B cell (primary cell): Measurements from ENCODE around the gene ITGB1BP1. TPM values are rescaled to one million over a fixed set of nuclear protein-coding genes. Genes with fewer than 3 reads are reported as not detected.
A peak's percentile ranks its signal among the peaks of the same experiment; 100 is the strongest.

Experiments used
- ATAC-seq: fragments of 200-7000 bp; cut with Tn5 transposase; one replicate; pipeline ENCODE4 v1.10.0; 2021; ENCODE audit warnings: low read depth, mild to moderate bottlenecking, moderate number of reproducible peaks, moderate library complexity
- CTCF ChIA-PET: fragments of 350-600 bp; sonication (Branson Sonifier 250); formaldehyde crosslinking; loops from one replicate; lab custom pipeline; 2021; ENCODE audit warnings: antibody characterized with exemption, inconsistent platforms; lab: Charles Lee
- POLR2A ChIA-PET: fragments of 350-600 bp; sonication (Branson Sonifier 250); formaldehyde crosslinking; loops from one replicate; lab custom pipeline; 2021; ENCODE audit warnings: antibody characterized with exemption; lab: Charles Lee
- DNase-seq: peaks from one replicate; pipeline ENCODE4 v3.0.0; 2013
- H2AFZ ChIP-seq: 2 replicates; pipeline ENCODE4 v1.6.1; 2012; ENCODE audit warnings: mild to moderate bottlenecking, low read depth, low read length; ENCODE audit not compliant: insufficient read depth, poor library complexity, severe bottlenecking
- H3K27ac ChIP-seq, 2 donors: 1 replicate in 1 of 2; 2 replicates in 1 of 2; pipeline ENCODE4 v1.5.1; 2012 to 2013; ENCODE audit warnings: low read length in 2 of 2, mild to moderate bottlenecking in 2 of 2, moderate library complexity in 1 of 2
- H3K27me3 ChIP-seq, 4 experiments: fragments of 200-600 bp in 1 of 4; sonication (generic) in 1 of 4; replicated peaks in 1 of 4; 1 replicate in 2 of 4; 2 replicates in 2 of 4; pipeline versions ENCODE4 v1.6.1 to v1.7.0; 2013 to 2016; ENCODE audit warnings: low read length in 3 of 4, mild to moderate bottlenecking in 2 of 4, mixed read lengths in 1 of 4, moderate library complexity in 1 of 4; ENCODE audit not compliant: insufficient read depth in 4 of 4, control insufficient read depth in 3 of 4; ENCODE audit errors: control extremely low read depth in 1 of 4
- H3K36me3 ChIP-seq, 2 experiments: replicated peaks in 1 of 2; 1 replicate in 1 of 2; 2 replicates in 1 of 2; pipeline versions ENCODE4 v1.6.1 to v1.7.1; 2013; ENCODE audit warnings: low read length in 1 of 2; ENCODE audit not compliant: insufficient read depth in 2 of 2, control insufficient read depth in 1 of 2; ENCODE audit errors: control extremely low read depth in 1 of 2, extremely low read depth in 1 of 2
- H3K4me1 ChIP-seq, 2 donors: fragments of 200-600 bp in 1 of 2; sonication (generic) in 1 of 2; 1 replicate in 1 of 2; 2 replicates in 1 of 2; pipeline versions ENCODE4 v1.5.1 to v1.6.1; 2013 to 2017; ENCODE audit warnings: low read length in 2 of 2; ENCODE audit not compliant: control insufficient read depth in 2 of 2, insufficient read depth in 2 of 2
- H3K4me2 ChIP-seq: replicated peaks from 2 replicates; pipeline ENCODE3; 2012; ENCODE audit warnings: mild to moderate bottlenecking, low read depth, low read length; ENCODE audit not compliant: poor library complexity, severe bottlenecking
- H3K4me3 ChIP-seq, 5 experiments: fragments of 200-600 bp in 1 of 5; sonication (generic) in 1 of 5; 1 replicate in 3 of 5; 2 replicates in 2 of 5; pipeline versions ENCODE4 v1.5.1 to v1.7.0; 2011 to 2016; ENCODE audit warnings: low read length in 4 of 5, mild to moderate bottlenecking in 4 of 5, low read depth in 2 of 5, control low read depth in 1 of 5, moderate library complexity in 1 of 5; ENCODE audit not compliant: insufficient read depth in 1 of 5; ENCODE audit errors: control extremely low read depth in 1 of 5, extremely low read depth in 1 of 5
- H3K79me2 ChIP-seq: fragments of 200-600 bp; sonication (generic); one replicate; pipeline ENCODE4 v1.6.0; 2016; ENCODE audit warnings: low read length; ENCODE audit not compliant: control insufficient read depth, insufficient read depth
- H3K9ac ChIP-seq: fragments of 200-600 bp; sonication (generic); 2 replicates; pipeline ENCODE4 v1.6.1; 2017; ENCODE audit warnings: mild to moderate bottlenecking, low read length, moderate library complexity
- H3K9me3 ChIP-seq, 3 donors: one replicate each; pipeline versions ENCODE4 v1.6.1 to v1.7.1; 2013; ENCODE audit warnings: low read length in 2 of 3; ENCODE audit not compliant: control insufficient read depth in 2 of 3, insufficient read depth in 1 of 3; ENCODE audit errors: control extremely low read depth in 1 of 3
- H4K20me1 ChIP-seq: 2 replicates; pipeline ENCODE4 v1.6.0; 2012; ENCODE audit warnings: mild to moderate bottlenecking, low read length; ENCODE audit not compliant: insufficient read depth, control insufficient read depth, poor library complexity, severe bottlenecking
- H3K27ac Mint-ChIP-seq: one replicate; pipeline ENCODE4 v1.8.0; 2021; ENCODE audit warnings: mixed read lengths
- H3K27me3 Mint-ChIP-seq: one replicate; pipeline ENCODE4 v1.8.0; 2021; ENCODE audit warnings: mixed read lengths
- H3K4me1 Mint-ChIP-seq: one replicate; pipeline ENCODE4 v1.8.0; 2021; ENCODE audit warnings: mixed read lengths
- H3K4me3 Mint-ChIP-seq: one replicate; pipeline ENCODE4 v1.8.0; 2021; ENCODE audit warnings: mixed read lengths
- H3K9me3 Mint-ChIP-seq: one replicate; pipeline ENCODE4 v1.8.0; 2022; ENCODE audit warnings: mixed read lengths; ENCODE audit not compliant: insufficient read depth
- EZH2 ChIP-seq: IDR thresholded peaks from 2 replicates; pipeline ENCODE4 v1.6.1; 2012; ENCODE audit warnings: borderline replicate concordance, low read depth, mild to moderate bottlenecking, moderate library complexity, low read length; ENCODE audit not compliant: insufficient read depth, poor library complexity, severe bottlenecking
- WGBS: methylation state at CpG from one replicate; pipeline ENCODE4 v1.1.5; 2013; ENCODE audit warnings: missing lambda C conversion rate; ENCODE audit not compliant: insufficient coverage; 5-methylcytosine and 5-hydroxymethylcytosine counted together
- intact Hi-C: fragments of 100-400 bp; cut with micrococcal nuclease; formaldehyde crosslinking; loops from one replicate; pipeline ENCODE4 v1.10.0; 2022
- polyA minus RNA-seq: library from RNA; depleted of rRNA, polyadenylated mRNA; stranded (reverse); fragments of >200 nt; gene quantifications from 2 replicates; pipeline ENCODE4 v1.2.3, GENCODE V29; 2012
- polyA plus RNA-seq: library from polyadenylated mRNA; depleted of rRNA; stranded (reverse); fragments of >200 nt; gene quantifications from 2 replicates; pipeline ENCODE4 v1.2.3, GENCODE V29; 2012
- total RNA-seq, 2 donors: library from RNA; stranded (reverse); fragments of 120-200 nt in 1 of 2; gene quantifications; 1 replicate in 1 of 2; 2 replicates in 1 of 2; pipeline versions ENCODE4 v1.2.3 to v1.2.4, GENCODE V29; 2013 to 2022
- TF ChIP-seq, protein P1 (sequence below): fragments of 200-600 bp; IDR thresholded peaks from one replicate; pipeline ENCODE4 v1.8.0; 2022; ENCODE audit warnings: antibody characterized with exemption, mild to moderate bottlenecking

The ITGB1BP1 gene, protein sequence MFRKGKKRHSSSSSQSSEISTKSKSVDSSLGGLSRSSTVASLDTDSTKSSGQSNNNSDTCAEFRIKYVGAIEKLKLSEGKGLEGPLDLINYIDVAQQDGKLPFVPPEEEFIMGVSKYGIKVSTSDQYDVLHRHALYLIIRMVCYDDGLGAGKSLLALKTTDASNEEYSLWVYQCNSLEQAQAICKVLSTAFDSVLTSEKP
- total RNA-seq (42.8 and 47.1 TPM in 2 replicates), polyA plus RNA-seq (25.7 and 31.2 TPM in 2 replicates), polyA minus RNA-seq (5.9 and 9.1 TPM in 2 replicates)
- total RNA-seq (2013), result 36.9 TPM

DNA sequence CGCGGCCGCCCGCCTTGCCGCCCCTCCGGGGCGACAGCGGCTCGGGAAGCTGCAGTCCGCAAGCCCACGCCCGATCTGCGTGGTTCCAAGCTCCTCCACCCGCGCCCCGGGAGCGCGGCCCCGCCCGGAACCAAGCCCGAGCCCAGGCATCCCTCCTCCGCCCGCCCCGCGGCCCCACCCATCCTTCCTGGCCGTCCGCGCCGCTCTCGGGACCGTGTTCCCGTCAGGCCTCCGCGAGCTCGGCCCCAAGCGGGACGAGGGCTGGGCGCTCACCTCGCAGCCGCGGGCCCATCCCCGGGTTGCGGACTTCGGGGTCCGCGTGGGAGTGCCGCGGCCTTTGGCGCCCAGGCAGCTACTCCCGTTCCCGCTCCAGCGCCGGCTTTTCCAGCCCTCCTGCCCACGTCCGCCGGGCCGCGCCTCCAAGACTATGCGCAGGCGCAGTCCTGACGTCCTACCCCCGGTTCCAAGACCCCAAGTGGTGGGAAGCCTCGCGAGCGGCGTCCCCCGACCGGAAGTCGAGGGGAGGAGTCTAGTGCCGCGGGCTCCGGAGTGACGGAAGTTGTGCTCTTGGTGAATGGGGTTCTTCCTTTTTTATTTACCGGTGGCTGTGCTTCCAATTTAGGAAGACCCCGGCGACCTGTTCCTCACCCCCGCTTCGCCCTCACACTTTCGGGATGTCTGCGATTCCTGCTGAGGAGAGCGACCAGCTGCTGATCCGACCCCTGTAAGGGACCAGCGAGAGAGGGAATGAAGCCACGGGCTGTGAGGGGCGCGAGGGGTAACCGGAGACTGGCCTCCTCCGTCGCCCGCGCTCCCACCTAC lies at the start of gene ITGB1BP1, which contains the start of gene CPSF3:
Gene ITGB1BP1 (minus strand): TSS at position 429 of the 822 bp plus-strand sequence. CDS start 4,831 bp downstream, outside the sequence.
Gene CPSF3 (plus strand): TSS at position 555 of the 822 bp plus-strand sequence. CDS start 120 bp downstream, at position 675.
- Histone ChIP-seq H3K27me3 (no peaks in the 10 kb centered on the region), H3K9ac (peak within 1 kb of the TSS; percentile 88), H3K4me3 (peak within 1 kb of the TSS; percentile 67 to 98 (median 88)), H3K9me3 (no peaks in the 10 kb centered on the region), H4K20me1 (peaks cover 31% of the 10 kb centered on the region), H2AFZ (peak within 1 kb of the TSS; percentile 92), H3K36me3 (no peaks in the 10 kb centered on the region), H3K27ac (peak within 1 kb of the TSS; percentile 69 to 84), H3K79me2 (peaks cover 60% of the 10 kb centered on the region), H3K4me2 (peak within 1 kb of the TSS; percentile 82), H3K4me1 (peaks cover 20 to 29% of the 10 kb centered on the region in 2 donors)
- CTCF ChIA-PET, result interaction anchor here (0.9 to 1.8 kb wide), 2 partner anchors 207 to 208 kb away, joined by 4 to 5 read pairs; partner anchors contain the start of gene YWHAQ
- TF ChIP-seq, protein P1, sequence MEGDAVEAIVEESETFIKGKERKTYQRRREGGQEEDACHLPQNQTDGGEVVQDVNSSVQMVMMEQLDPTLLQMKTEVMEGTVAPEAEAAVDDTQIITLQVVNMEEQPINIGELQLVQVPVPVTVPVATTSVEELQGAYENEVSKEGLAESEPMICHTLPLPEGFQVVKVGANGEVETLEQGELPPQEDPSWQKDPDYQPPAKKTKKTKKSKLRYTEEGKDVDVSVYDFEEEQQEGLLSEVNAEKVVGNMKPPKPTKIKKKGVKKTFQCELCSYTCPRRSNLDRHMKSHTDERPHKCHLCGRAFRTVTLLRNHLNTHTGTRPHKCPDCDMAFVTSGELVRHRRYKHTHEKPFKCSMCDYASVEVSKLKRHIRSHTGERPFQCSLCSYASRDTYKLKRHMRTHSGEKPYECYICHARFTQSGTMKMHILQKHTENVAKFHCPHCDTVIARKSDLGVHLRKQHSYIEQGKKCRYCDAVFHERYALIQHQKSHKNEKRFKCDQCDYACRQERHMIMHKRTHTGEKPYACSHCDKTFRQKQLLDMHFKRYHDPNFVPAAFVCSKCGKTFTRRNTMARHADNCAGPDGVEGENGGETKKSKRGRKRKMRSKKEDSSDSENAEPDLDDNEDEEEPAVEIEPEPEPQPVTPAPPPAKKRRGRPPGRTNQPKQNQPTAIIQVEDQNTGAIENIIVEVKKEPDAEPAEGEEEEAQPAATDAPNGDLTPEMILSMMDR, result no peak
- no peak for TF ChIP-seq EZH2
- ATAC-seq (peak; percentile 85), DNase-seq (peak; percentile 98)
- intact Hi-C loops, result loop anchor here (1.0 to 5.0 kb wide), 6 partner anchors 51 to 1389 kb away; partner anchors contain the start of genes IAH1, KIDINS220, ODC1 and PDIA6
- Mint-ChIP-seq H3K4me1 (peaks cover 29% of the 10 kb centered on the region), H3K9me3 (no peaks in the 10 kb centered on the region), H3K27ac (peak within 1 kb of the TSS; percentile 92), H3K4me3 (no peak within 1 kb of the TSS), H3K27me3 (no peaks in the 10 kb centered on the region)
- WGBS, result under 1% methylated on average over 88 of the region's 91 CpGs
- POLR2A ChIA-PET, result interaction anchor here (1.8 to 3.2 kb wide), 2 partner anchors 132 to 207 kb away, joined by 8 to 10 read pairs; partner anchors contain the start of genes ADAM17 and YWHAQ
